ENCODE results near the gene SLC9A3.

- TF ChIP-seq CTCF (IDR thresholded peaks at IDR 0.05; ENCODE audit: borderline replicate concordance, extremely low read depth, low read length, poor library complexity, severe bottlenecking) (no peak), EZH2 (IDR thresholded peaks at IDR 0.05; ENCODE audit: borderline replicate concordance, low read depth, low read length, severe bottlenecking) (no peak)
Measured at GRCh38 chr5:543755-544674, 19.8 kb upstream of the SLC9A3 start.

Measured in DND-41 (cell line).